ENCODE results near the gene TRIM2.

Gene TRIM2

DNA sequence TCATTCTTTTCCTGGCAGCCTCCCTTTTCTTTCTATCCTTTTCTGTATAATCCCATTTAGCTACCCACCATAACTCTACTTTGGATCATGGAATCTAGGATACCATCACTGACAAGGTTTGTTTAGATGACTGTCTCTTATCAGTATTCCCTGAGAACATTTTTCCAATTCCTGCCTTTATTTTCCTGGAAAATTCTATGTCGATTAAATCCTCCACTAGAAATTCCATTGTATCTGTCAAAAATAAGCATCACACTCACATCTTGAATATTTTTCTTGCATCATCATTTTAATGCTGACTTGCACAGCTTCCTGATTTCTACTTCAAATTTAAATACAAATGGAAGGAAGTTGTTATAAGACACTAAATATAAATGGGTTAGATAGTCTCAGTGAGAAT lies 20.2 kb downstream of the TRIM2 start:
- Histone ChIP-seq H3K4me1 (ENCODE audit: control insufficient read depth, low read depth, low read length) (peaks cover 9% of the 10 kb centered on the region), H3K4me3 (ENCODE audit: low read length) (no peak overlapping the region), H3K27ac (ENCODE audit: low read length) (no peak overlapping the region), H3K36me3 (ENCODE audit: control insufficient read depth, low read depth, low read length) (peaks cover 5% of the 10 kb centered on the region), H3K27me3 (ENCODE audit: control insufficient read depth, insufficient read depth, low read length) (peaks cover 25% of the 10 kb centered on the region), H3K9ac (ENCODE audit: low read length) (no peak overlapping the region), H3K9me3 (ENCODE audit: control insufficient read depth, low read depth, low read length) (no peaks in the 10 kb centered on the region)

GRCh38 chr4:153227469-153228075 lies 23.3 kb downstream of the TRIM2 start:
- peaks cover 11% of the 10 kb centered on the region for H3K4me1 ChIP-seq (ENCODE audit: control insufficient read depth, low read depth, low read length)
- no peak overlapping the region for H3K9ac ChIP-seq (ENCODE audit: low read length)
- H3K36me3 ChIP-seq (ENCODE audit: control insufficient read depth, low read depth, low read length), result peaks cover 5% of the 10 kb centered on the region
- H3K9me3 ChIP-seq (ENCODE audit: control insufficient read depth, low read depth, low read length), result no peaks in the 10 kb centered on the region
- no peak overlapping the region for H3K27ac ChIP-seq (ENCODE audit: low read length)
- H3K27me3 ChIP-seq (ENCODE audit: control insufficient read depth, insufficient read depth, low read length), result peaks cover 19% of the 10 kb centered on the region
- no peak overlapping the region for H3K4me3 ChIP-seq (ENCODE audit: low read length)

- Histone ChIP-seq H3K27ac (ENCODE audit: low read length) (no peak overlapping the region), H3K27me3 (ENCODE audit: control insufficient read depth, insufficient read depth, low read length) (peaks cover 13% of the 10 kb centered on the region), H3K36me3 (ENCODE audit: control insufficient read depth, low read depth, low read length) (peaks cover 5% of the 10 kb centered on the region), H3K4me3 (ENCODE audit: low read length) (no peak overlapping the region), H3K9me3 (ENCODE audit: control insufficient read depth, low read depth, low read length) (no peaks in the 10 kb centered on the region), H3K4me1 (ENCODE audit: control insufficient read depth, low read depth, low read length) (peaks cover 16% of the 10 kb centered on the region), H3K9ac (ENCODE audit: low read length) (no peak overlapping the region)
Observed at GRCh38 chr4:153228512-153229140, 24.4 kb downstream of the TRIM2 start.

DNA sequence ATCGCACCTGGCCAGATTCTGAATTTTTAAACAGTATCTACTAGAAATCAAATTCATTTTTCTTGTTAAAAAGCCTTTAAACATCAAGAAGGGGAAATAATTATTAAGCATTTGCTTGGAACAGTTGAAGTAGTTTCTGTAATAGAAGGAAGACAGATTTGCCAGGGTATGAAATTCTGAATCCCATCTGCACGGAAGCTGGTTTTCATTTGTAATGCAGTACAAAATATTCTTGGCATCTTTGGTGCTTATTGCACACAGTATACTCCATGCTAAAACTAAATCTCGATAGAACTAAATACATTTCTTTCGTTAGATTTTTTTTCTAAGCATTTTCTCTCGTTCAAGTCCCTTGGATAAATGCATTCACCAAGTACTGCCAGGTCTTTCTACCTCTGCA lies 25.3 kb downstream of the TRIM2 start:
- Histone ChIP-seq H3K9ac (ENCODE audit: low read length) (no peak overlapping the region), H3K27ac (ENCODE audit: low read length) (no peak overlapping the region), H3K4me3 (ENCODE audit: low read length) (no peak overlapping the region), H3K27me3 (ENCODE audit: control insufficient read depth, insufficient read depth, low read length) (peaks cover 4% of the 10 kb centered on the region), H3K4me1 (ENCODE audit: control insufficient read depth, low read depth, low read length) (peaks cover 15% of the 10 kb centered on the region), H3K36me3 (ENCODE audit: control insufficient read depth, low read depth, low read length) (peaks cover 5% of the 10 kb centered on the region), H3K9me3 (ENCODE audit: control insufficient read depth, low read depth, low read length) (no peaks in the 10 kb centered on the region)

- Histone ChIP-seq H3K4me1 (ENCODE audit: control insufficient read depth, low read depth, low read length) (peaks cover 18% of the 10 kb centered on the region), H3K27ac (ENCODE audit: low read length) (no peak overlapping the region), H3K9ac (ENCODE audit: low read length) (no peak overlapping the region)
Observed at GRCh38 chr4:153232768-153233167, 28.5 kb downstream of the TRIM2 start.

DNA sequence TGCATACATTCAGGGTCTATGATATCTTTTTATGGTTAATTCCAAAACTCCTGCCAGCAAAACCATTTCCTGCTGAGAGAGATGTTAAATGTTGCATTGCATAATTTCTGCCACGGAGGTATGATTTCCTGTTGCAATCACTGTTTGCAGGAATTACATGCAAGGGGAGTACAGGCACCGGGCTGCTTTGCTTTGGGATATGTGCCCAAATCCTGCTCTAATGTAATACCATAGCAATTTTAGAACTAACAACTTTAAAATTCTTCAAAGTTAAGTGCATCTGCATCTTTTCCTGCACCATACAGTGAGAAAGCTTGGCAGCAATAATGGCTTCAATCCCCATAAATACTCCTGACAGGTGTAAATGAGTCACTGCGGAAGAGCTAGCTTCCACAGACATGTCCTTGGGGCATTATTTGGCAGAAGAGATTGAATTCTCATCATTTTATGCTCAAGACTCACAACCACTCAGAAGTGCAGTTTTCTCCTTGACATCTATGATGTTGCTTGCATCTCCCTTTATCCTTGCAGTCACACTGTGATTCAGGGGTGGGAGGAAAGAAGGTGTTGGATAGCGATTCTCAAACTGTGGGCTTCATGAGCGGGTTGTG lies 29.6 kb downstream of the TRIM2 start:
- no peaks in the 10 kb centered on the region for H3K27me3 ChIP-seq (ENCODE audit: control insufficient read depth, insufficient read depth, low read length)
- no peaks in the 10 kb centered on the region for H3K9me3 ChIP-seq (ENCODE audit: control insufficient read depth, low read depth, low read length)
- peaks cover 18% of the 10 kb centered on the region for H3K4me1 ChIP-seq (ENCODE audit: control insufficient read depth, low read depth, low read length)
- H3K36me3 ChIP-seq (ENCODE audit: control insufficient read depth, low read depth, low read length), result no peaks in the 10 kb centered on the region
- H3K9ac ChIP-seq (ENCODE audit: low read length), result no peak overlapping the region
- no peak overlapping the region for H3K4me3 ChIP-seq (ENCODE audit: low read length)
- no peak overlapping the region for H3K27ac ChIP-seq (ENCODE audit: low read length)

More at GRCh38 chr4:153232768-153233167, 28.5 kb downstream of the TRIM2 start:
- H3K9me3 ChIP-seq (ENCODE audit: control insufficient read depth, low read depth, low read length), result no peaks in the 10 kb centered on the region
- no peaks in the 10 kb centered on the region for H3K27me3 ChIP-seq (ENCODE audit: control insufficient read depth, insufficient read depth, low read length)
- H3K4me3 ChIP-seq (ENCODE audit: low read length), result no peak overlapping the region
- H3K36me3 ChIP-seq (ENCODE audit: control insufficient read depth, low read depth, low read length), result no peaks in the 10 kb centered on the region

- no peak overlapping the region for H3K9ac ChIP-seq (ENCODE audit: low read length)
- H3K27me3 ChIP-seq (ENCODE audit: control insufficient read depth, insufficient read depth, low read length), result no peaks in the 10 kb centered on the region
- H3K4me3 ChIP-seq (ENCODE audit: low read length), result no peak overlapping the region
- no peak overlapping the region for H3K27ac ChIP-seq (ENCODE audit: low read length)
- H3K36me3 ChIP-seq (ENCODE audit: control insufficient read depth, low read depth, low read length), result no peaks in the 10 kb centered on the region
- peaks cover 18% of the 10 kb centered on the region for H3K4me1 ChIP-seq (ENCODE audit: control insufficient read depth, low read depth, low read length)
- H3K9me3 ChIP-seq (ENCODE audit: control insufficient read depth, low read depth, low read length), result no peaks in the 10 kb centered on the region
Observed at GRCh38 chr4:153234885-153235284, 30.6 kb downstream of the TRIM2 start.

GRCh38 chr4:153238135-153238919 lies 34.1 kb downstream of the TRIM2 start:
- H3K27ac ChIP-seq (ENCODE audit: low read length), result no peak overlapping the region
- H3K36me3 ChIP-seq (ENCODE audit: control insufficient read depth, low read depth, low read length), result no peaks in the 10 kb centered on the region

GRCh38 chr4:153239409-153239808 lies 35.2 kb downstream of the TRIM2 start:
- Histone ChIP-seq H3K9me3 (ENCODE audit: control insufficient read depth, low read depth, low read length) (no peaks in the 10 kb centered on the region), H3K36me3 (ENCODE audit: control insufficient read depth, low read depth, low read length) (no peaks in the 10 kb centered on the region), H3K9ac (ENCODE audit: low read length) (no peak overlapping the region), H3K27ac (ENCODE audit: low read length) (no peak overlapping the region), H3K4me1 (ENCODE audit: control insufficient read depth, low read depth, low read length) (peaks cover 15% of the 10 kb centered on the region), H3K27me3 (ENCODE audit: control insufficient read depth, insufficient read depth, low read length) (no peaks in the 10 kb centered on the region), H3K4me3 (ENCODE audit: low read length) (no peak overlapping the region)

More at GRCh38 chr4:153238135-153238919, 34.1 kb downstream of the TRIM2 start:
- Histone ChIP-seq H3K9ac (ENCODE audit: low read length) (no peak overlapping the region), H3K27me3 (ENCODE audit: control insufficient read depth, insufficient read depth, low read length) (no peaks in the 10 kb centered on the region), H3K4me3 (ENCODE audit: low read length) (no peak overlapping the region), H3K9me3 (ENCODE audit: control insufficient read depth, low read depth, low read length) (no peaks in the 10 kb centered on the region), H3K4me1 (ENCODE audit: control insufficient read depth, low read depth, low read length) (peaks cover 20% of the 10 kb centered on the region)

GRCh38 chr4:153241295-153241694 lies 37.1 kb downstream of the TRIM2 start:
- H3K4me1 ChIP-seq (ENCODE audit: control insufficient read depth, low read depth, low read length), result peaks cover 12% of the 10 kb centered on the region
- no peaks in the 10 kb centered on the region for H3K9me3 ChIP-seq (ENCODE audit: control insufficient read depth, low read depth, low read length)
- H3K27ac ChIP-seq (ENCODE audit: low read length), result no peak overlapping the region
- no peak overlapping the region for H3K9ac ChIP-seq (ENCODE audit: low read length)
- no peaks in the 10 kb centered on the region for H3K36me3 ChIP-seq (ENCODE audit: control insufficient read depth, low read depth, low read length)
- no peaks in the 10 kb centered on the region for H3K27me3 ChIP-seq (ENCODE audit: control insufficient read depth, insufficient read depth, low read length)
- no peak overlapping the region for H3K4me3 ChIP-seq (ENCODE audit: low read length)

- Histone ChIP-seq H3K9ac (ENCODE audit: low read length) (no peak overlapping the region), H3K4me3 (ENCODE audit: low read length) (no peak overlapping the region), H3K27ac (ENCODE audit: low read length) (no peak overlapping the region)
Observed at GRCh38 chr4:153241970-153242838, 38.0 kb downstream of the TRIM2 start.

More at GRCh38 chr4:153241970-153242838, 38.0 kb downstream of the TRIM2 start:
- no peaks in the 10 kb centered on the region for H3K27me3 ChIP-seq (ENCODE audit: control insufficient read depth, insufficient read depth, low read length)
- no peaks in the 10 kb centered on the region for H3K36me3 ChIP-seq (ENCODE audit: control insufficient read depth, low read depth, low read length)
- H3K4me1 ChIP-seq (ENCODE audit: control insufficient read depth, low read depth, low read length), result peaks cover 12% of the 10 kb centered on the region
- H3K9me3 ChIP-seq (ENCODE audit: control insufficient read depth, low read depth, low read length), result no peaks in the 10 kb centered on the region
